HepG2 (cell line): Measurements from ENCODE around the gene OS9. TPM values are rescaled to one million over a fixed set of nuclear protein-coding genes. Genes with fewer than 3 reads are reported as not detected.

ENCODE experiments used
- MTF2 ChIP-seq: sonication (generic); formaldehyde crosslinking; IDR thresholded peaks from 2 replicates; pipeline ENCODE4 v1.5.0; 2020; ENCODE audit warnings: missing genetic modification reagents, borderline replicate concordance
- MYC ChIP-seq: sonication (generic); formaldehyde crosslinking; IDR thresholded peaks from 2 replicates; pipeline ENCODE4 v1.9.0; 2021; ENCODE audit warnings: missing genetic modification reagents, borderline replicate concordance
- NR2C2 ChIP-seq: sonication (generic); formaldehyde crosslinking; IDR thresholded peaks from 2 replicates; pipeline ENCODE4 v1.4.0; 2020; ENCODE audit warnings: missing genetic modification reagents, mild to moderate bottlenecking, moderate library complexity, borderline replicate concordance
- NR3C1 ChIP-seq: sonication (generic); formaldehyde crosslinking; IDR thresholded peaks from 2 replicates; pipeline ENCODE4 v1.4.0; 2020; ENCODE audit warnings: missing genetic modification reagents
- PHF20 ChIP-seq: sonication (generic); formaldehyde crosslinking; IDR thresholded peaks from 2 replicates; pipeline ENCODE4 v1.5.0; 2020; ENCODE audit warnings: mild to moderate bottlenecking, missing genetic modification reagents
- RARG ChIP-seq: sonication (generic); formaldehyde crosslinking; IDR thresholded peaks from 2 replicates; pipeline ENCODE4 v1.4.0; 2020; ENCODE audit warnings: low read depth, mild to moderate bottlenecking, missing genetic modification reagents
- ZNF230 ChIP-seq: sonication (generic); formaldehyde crosslinking; IDR thresholded peaks from 2 replicates; pipeline ENCODE4 v1.4.0; 2020; ENCODE audit warnings: mild to moderate bottlenecking, missing genetic modification reagents
- ZNF383 ChIP-seq: sonication (generic); formaldehyde crosslinking; IDR thresholded peaks from 2 replicates; pipeline ENCODE4 v1.4.0; 2020; ENCODE audit warnings: missing genetic modification reagents, mild to moderate bottlenecking, borderline replicate concordance
- ZNF496 ChIP-seq: sonication (generic); formaldehyde crosslinking; IDR thresholded peaks from 2 replicates; pipeline ENCODE4 v1.8.1; 2023; ENCODE audit warnings: mild to moderate bottlenecking, moderate library complexity, missing genetic modification reagents; ENCODE audit not compliant: insufficient replicate concordance
- ZNF773 ChIP-seq: sonication (generic); formaldehyde crosslinking; IDR thresholded peaks from 2 replicates; pipeline ENCODE4 v1.4.0; 2020; ENCODE audit warnings: missing genetic modification reagents, borderline replicate concordance
- polyA plus RNA-seq, 8 experiments: library from polyadenylated mRNA; depleted of rRNA in 3 of 8; stranded (reverse) in 7 of 8; unstranded in 1 of 8; fragments of >200 nt; fragmentation: Illumina TruSeq in 4 of 8; extraction: Trizol in 4 of 8; gene quantifications; 2 replicates each; pipeline versions ENCODE4 v1.2.1 to v1.2.3, GENCODE V29; 2011 to 2016; ENCODE audit warnings: low read depth in 4 of 8, missing spikeins in 1 of 8, mixed read lengths in 1 of 8; ENCODE audit not compliant: insufficient read depth in 1 of 8
- total RNA-seq, 5 experiments: library from RNA; depleted of rRNA; stranded (reverse); fragments of >200 nt; fragmentation: Illumina TruSeq; extraction: Trizol; gene quantifications; 2 replicates each; pipeline ENCODE4 v1.2.3, GENCODE V29; 2016; ENCODE audit warnings: low read depth in 1 of 5
- TF ChIP-seq, protein P1 (sequence below): sonication (generic); formaldehyde crosslinking; IDR thresholded peaks from 2 replicates; pipeline ENCODE4 v1.5.1; 2020; ENCODE audit warnings: mild to moderate bottlenecking, missing genetic modification reagents, moderate library complexity
- TF ChIP-seq, protein P2 (sequence below): IDR thresholded peaks from 2 replicates; pipeline ENCODE4 v1.6.1; 2018; ENCODE audit warnings: missing genetic modification reagents
- TF ChIP-seq, protein P3 (sequence below): IDR thresholded peaks from 2 replicates; pipeline ENCODE4 v1.6.1; 2012; ENCODE audit warnings: low read depth, low read length, improper control_type of control experiment
- TF ChIP-seq, protein P4 (sequence below): IDR thresholded peaks from 2 replicates; pipeline ENCODE4 v1.6.1; 2016; ENCODE audit warnings: low read depth, control low read depth
- TF ChIP-seq, protein P5 (sequence below): sonication (generic); formaldehyde crosslinking; IDR thresholded peaks from 2 replicates; pipeline ENCODE4 v1.9.0; 2022; ENCODE audit warnings: missing genetic modification reagents, mild to moderate bottlenecking, borderline replicate concordance
- TF ChIP-seq, protein P6 (sequence below): sonication (generic); formaldehyde crosslinking; IDR thresholded peaks from 2 replicates; pipeline ENCODE4 v1.5.0; 2020; ENCODE audit warnings: missing genetic modification reagents

OS9 gene
- total and polyA plus RNA-seq, 2 of the 13 experiments (the other 11 are each of a cell fraction or from before 2014, with no cell fraction given), result 156 to 206 TPM

DNA sequence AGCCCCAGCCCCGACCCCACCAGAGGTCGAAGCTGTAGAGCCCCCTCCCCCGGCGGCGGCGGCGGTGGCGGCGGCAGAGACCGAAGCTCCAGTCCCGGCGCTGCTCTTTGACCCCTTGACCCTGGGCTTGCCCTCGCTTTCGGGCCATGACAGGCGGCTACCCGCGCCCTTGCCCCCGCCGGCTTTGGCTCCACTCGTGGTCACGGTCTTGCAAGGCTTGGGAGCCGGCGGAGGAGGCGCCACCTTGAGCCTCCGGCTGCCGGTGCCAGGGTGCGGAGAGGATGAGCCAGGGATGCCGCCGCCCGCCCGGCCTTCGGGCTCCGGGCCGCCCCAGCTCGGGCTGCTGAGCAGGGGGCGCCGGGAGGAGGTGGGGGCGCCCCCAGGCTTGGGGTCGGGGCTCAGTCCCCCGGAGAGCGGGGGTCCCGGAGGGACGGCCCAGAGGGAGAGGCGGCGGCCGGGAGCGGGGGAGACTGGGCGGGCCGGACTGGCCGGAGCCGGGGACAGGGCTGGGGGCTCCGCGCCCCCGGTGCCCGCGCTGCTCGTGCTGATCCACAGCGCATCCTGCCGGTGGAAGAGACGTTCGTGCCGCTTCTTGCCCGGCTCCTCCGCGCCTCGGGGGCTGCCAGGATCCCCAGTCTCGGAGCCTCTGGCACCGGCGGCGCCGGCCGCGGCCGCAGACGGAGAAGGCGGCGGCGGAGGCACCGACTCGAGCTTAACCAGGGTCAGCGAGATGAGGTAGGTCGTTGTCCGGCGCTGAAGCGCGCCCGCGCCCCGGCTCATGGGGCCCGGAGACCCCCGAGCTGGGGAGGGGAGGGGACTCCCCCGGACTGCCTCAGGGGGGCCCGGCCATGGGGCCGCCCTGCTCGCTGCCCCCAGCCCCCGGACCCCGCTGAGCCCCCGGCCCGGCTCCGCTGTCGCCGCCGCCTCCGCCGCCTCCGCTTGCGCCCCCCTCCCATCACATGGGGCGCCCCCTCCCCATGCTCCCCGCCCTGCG, 43.8 kb downstream of the OS9 start (continued):
- TF ChIP-seq, protein P1, sequence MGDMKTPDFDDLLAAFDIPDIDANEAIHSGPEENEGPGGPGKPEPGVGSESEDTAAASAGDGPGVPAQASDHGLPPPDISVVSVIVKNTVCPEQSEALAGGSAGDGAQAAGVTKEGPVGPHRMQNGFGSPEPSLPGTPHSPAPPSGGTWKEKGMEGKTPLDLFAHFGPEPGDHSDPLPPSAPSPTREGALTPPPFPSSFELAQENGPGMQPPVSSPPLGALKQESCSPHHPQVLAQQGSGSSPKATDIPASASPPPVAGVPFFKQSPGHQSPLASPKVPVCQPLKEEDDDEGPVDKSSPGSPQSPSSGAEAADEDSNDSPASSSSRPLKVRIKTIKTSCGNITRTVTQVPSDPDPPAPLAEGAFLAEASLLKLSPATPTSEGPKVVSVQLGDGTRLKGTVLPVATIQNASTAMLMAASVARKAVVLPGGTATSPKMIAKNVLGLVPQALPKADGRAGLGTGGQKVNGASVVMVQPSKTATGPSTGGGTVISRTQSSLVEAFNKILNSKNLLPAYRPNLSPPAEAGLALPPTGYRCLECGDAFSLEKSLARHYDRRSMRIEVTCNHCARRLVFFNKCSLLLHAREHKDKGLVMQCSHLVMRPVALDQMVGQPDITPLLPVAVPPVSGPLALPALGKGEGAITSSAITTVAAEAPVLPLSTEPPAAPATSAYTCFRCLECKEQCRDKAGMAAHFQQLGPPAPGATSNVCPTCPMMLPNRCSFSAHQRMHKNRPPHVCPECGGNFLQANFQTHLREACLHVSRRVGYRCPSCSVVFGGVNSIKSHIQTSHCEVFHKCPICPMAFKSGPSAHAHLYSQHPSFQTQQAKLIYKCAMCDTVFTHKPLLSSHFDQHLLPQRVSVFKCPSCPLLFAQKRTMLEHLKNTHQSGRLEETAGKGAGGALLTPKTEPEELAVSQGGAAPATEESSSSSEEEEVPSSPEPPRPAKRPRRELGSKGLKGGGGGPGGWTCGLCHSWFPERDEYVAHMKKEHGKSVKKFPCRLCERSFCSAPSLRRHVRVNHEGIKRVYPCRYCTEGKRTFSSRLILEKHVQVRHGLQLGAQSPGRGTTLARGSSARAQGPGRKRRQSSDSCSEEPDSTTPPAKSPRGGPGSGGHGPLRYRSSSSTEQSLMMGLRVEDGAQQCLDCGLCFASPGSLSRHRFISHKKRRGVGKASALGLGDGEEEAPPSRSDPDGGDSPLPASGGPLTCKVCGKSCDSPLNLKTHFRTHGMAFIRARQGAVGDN (CRISPR knock-in tag), result peak; percentile 57; the same call in 1 of the 2 replicates
- TF ChIP-seq NR3C1 (CRISPR knock-in tag) (no peak), NR2C2 (CRISPR knock-in tag) (peak; percentile 58), MTF2 (CRISPR knock-in tag) (peak; percentile 37; the same call in 1 of the 2 replicates), ZNF773 (no peak), ZNF496 (CRISPR knock-in tag) (no peak), PHF20 (CRISPR knock-in tag) (no peak), MYC (CRISPR knock-in tag) (peak; percentile 27; the same call in 1 of the 2 replicates), ZNF383 (CRISPR knock-in tag) (no peak), ZNF230 (CRISPR knock-in tag) (no peak), RARG (CRISPR knock-in tag) (no peak)
- TF ChIP-seq, protein P2, sequence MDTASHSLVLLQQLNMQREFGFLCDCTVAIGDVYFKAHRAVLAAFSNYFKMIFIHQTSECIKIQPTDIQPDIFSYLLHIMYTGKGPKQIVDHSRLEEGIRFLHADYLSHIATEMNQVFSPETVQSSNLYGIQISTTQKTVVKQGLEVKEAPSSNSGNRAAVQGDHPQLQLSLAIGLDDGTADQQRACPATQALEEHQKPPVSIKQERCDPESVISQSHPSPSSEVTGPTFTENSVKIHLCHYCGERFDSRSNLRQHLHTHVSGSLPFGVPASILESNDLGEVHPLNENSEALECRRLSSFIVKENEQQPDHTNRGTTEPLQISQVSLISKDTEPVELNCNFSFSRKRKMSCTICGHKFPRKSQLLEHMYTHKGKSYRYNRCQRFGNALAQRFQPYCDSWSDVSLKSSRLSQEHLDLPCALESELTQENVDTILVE (CRISPR knock-in tag), result no peak
- TF ChIP-seq, protein P3, sequence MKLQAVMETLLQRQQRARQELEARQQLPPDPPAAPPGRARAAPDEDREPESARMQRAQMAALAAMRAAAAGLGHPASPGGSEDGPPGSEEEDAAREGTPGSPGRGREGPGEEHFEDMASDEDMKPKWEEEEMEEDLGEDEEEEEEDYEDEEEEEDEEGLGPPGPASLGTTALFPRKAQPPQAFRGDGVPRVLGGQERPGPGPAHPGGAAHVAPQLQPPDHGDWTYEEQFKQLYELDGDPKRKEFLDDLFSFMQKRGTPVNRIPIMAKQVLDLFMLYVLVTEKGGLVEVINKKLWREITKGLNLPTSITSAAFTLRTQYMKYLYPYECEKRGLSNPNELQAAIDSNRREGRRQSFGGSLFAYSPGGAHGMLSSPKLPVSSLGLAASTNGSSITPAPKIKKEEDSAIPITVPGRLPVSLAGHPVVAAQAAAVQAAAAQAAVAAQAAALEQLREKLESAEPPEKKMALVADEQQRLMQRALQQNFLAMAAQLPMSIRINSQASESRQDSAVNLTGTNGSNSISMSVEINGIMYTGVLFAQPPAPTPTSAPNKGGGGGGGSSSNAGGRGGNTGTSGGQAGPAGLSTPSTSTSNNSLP, result no peak
- TF ChIP-seq, protein P4, sequence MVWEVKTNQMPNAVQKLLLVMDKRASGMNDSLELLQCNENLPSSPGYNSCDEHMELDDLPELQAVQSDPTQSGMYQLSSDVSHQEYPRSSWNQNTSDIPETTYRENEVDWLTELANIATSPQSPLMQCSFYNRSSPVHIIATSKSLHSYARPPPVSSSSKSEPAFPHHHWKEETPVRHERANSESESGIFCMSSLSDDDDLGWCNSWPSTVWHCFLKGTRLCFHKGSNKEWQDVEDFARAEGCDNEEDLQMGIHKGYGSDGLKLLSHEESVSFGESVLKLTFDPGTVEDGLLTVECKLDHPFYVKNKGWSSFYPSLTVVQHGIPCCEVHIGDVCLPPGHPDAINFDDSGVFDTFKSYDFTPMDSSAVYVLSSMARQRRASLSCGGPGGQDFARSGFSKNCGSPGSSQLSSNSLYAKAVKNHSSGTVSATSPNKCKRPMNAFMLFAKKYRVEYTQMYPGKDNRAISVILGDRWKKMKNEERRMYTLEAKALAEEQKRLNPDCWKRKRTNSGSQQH (CRISPR knock-in tag), result no peak
- TF ChIP-seq, protein P5, sequence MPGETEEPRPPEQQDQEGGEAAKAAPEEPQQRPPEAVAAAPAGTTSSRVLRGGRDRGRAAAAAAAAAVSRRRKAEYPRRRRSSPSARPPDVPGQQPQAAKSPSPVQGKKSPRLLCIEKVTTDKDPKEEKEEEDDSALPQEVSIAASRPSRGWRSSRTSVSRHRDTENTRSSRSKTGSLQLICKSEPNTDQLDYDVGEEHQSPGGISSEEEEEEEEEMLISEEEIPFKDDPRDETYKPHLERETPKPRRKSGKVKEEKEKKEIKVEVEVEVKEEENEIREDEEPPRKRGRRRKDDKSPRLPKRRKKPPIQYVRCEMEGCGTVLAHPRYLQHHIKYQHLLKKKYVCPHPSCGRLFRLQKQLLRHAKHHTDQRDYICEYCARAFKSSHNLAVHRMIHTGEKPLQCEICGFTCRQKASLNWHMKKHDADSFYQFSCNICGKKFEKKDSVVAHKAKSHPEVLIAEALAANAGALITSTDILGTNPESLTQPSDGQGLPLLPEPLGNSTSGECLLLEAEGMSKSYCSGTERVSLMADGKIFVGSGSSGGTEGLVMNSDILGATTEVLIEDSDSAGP, result peak; percentile 49; the same call in 1 of the 2 replicates
- TF ChIP-seq, protein P6, sequence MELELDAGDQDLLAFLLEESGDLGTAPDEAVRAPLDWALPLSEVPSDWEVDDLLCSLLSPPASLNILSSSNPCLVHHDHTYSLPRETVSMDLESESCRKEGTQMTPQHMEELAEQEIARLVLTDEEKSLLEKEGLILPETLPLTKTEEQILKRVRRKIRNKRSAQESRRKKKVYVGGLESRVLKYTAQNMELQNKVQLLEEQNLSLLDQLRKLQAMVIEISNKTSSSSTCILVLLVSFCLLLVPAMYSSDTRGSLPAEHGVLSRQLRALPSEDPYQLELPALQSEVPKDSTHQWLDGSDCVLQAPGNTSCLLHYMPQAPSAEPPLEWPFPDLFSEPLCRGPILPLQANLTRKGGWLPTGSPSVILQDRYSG (CRISPR knock-in tag), result no peak
